Measurements from ENCODE around the gene FAM9C.
A peak's percentile ranks its signal among the peaks of the same experiment; 100 is the strongest.
"Not testable (repeated sequence)": the region's sequence is repeated elsewhere in the genome, so short reads cannot be mapped to it uniquely, and the experiment has no call there.

The FAM9C gene

DNA sequence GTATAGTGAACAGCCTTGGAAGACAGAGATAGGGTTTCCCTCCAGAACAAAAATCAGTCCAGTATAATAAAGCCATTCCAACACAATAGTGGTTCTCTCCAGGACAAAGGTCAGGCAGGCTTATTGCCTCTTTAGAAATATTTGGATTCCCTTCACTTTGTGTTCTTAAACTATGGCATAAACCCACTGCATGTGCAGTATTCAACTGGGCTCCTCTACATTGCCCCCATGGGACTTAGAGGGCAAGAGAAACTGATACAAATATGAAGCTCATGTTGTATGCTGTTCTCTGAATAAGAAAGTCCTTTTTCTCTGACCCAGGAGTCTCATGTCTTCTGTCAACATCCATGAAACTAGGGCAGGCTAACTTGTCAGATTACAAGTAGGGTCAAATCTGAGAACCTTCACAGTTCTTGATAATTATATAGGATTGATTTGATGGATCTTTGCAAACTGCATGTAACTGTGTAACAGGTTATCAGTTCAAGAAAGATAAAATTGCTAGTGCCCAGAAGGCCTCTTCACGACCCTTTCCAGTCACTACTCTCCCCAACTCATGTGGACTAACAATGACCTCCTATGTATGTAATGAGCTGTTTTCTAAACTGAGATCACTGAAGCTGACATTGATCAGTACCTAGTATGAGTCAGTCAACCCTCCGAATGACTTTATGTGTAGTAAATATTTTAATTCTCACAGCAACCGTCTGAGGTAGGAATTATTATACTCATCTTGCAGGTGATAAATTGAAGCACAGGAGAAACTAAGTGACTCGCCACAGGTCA lies 31.9 kb upstream of the FAM9C start:
- no peak for DNase-seq (ENCODE audit: low read depth)

DNA sequence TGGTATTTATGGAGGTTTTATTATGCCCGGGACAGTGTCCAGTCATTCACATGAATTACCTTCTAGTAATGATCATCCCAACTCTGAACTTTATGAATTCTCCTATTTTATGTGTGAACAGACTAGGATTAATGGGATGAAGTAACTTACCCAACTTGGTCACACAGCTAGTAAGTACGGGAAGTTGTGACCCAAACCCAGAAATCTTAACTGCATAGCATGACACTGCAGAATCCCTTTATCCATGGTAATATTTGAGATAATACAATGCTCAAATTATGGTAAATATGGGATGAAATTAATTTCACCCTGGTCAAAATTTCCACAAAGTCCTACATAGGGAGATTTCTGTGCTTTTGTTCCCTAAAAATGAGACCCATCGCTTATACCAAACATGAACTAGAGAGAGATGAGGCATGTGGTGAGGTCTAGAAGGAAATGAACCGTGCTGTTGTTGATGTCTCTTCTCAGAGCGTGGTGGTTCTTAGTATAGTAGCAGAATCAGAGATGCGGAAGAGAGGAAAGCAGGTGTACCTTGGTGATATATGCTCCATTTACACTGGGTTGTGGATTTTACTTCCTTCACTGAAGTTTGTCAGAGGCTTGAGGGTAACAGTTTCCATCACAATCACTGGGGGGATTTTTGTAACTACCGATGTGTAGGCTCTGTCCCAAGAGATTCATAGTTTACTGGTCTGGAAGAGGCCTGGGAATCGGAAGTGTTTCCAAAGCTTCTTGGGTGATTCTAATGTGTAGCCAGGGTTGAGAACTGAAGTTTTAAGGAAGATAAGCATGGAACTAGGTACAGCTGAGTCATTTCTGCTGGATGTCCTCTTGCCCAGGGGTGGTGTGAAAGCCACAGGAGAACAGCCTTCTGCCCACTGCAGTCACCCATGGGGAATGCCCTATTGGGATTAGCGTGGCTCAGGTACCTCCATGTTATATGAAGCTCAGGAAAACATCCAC lies 30.2 kb upstream of the FAM9C start:
- no peak for DNase-seq (ENCODE audit: low read depth)

DNA sequence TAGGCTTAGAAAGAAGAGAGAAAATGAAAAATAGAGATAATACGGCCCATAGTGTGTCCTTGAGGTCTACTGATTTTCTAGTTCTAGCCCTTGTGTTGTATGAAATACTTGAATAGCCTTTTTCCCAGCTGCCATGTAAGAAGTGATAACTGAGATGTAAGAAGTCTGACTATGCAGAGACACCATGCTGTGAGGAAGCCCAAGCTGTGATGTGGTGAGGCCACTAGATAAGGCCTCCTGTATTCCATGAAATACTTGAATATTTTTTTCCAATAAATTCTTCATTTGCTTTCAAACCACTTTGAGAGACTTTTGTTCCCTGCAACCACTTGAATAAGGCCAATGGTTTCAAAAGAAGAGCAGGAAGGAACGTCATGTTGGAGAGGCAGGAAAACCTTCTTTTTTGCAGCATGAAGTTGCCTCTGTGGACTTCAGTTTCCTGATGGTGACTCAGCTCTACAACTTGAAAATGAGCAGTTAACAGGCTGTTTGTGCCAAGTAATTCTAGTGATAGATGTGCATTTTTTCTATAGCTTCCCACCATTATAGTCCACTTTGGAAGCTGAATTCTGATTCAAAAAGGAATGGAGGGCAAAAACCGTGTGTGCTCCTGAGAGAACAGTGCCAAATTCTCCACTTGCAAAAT lies 25.5 kb upstream of the FAM9C start:
- no peak for DNase-seq (ENCODE audit: low read depth)

DNA sequence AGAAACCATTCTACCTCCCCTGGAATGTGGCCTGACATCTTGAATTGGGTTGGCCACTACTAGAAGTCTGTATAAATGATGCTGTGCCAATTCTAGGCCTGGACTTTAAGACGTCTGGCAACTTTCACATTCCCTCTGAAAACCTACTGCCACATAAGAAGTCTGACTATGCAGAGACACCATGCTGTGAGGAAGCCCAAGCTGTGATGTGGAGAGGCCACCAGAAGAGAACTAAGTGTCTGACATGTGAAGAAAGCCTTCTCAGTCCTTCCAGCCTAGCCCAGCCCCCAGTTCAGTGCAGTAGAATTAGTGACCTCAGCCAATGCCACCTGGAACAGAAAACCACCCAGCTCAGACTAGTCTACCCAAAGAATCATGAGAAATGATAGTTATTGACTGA lies 24.2 kb upstream of the FAM9C start:
- no peak for DNase-seq (ENCODE audit: low read depth)

DNA sequence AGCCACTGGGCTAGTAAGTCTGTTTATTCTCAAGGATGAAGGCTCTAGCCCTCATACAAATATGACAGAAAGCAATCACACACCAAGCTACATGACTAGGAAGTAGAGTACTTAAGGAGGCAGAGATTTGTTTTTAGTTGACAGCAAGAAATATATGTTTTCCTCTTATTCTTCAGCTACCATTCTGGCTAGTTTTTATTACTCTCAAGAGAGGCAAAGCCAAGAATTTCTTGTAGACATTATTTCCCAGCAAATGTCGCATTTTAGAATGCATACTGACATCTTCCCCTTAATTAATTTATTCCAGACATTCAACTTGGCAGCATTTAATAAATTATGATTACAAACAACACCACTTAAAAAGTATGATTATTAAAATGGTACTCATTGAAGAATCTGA lies 23.4 kb upstream of the FAM9C start:
- no peak for DNase-seq (ENCODE audit: low read depth)

DNA sequence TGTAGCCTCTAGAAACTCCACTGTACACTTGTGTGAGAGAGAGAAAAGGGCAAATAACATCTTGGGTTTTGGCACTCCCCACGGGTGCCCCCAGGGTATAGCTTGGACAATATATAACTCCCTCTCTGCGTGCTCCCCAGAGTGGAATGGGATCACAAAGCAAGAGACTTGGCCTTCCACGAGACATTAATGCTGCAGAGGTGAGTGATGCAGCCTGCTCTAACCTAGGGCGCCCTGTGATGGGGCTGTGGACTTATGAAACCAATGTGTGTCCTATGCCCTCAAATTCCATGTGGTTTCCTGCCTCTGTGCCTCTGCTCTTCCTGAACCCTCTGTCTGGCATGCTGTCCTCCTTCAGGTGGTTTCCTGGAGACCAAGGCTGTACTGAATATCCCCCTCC lies 22.0 kb upstream of the FAM9C start:
- no peak for DNase-seq (ENCODE audit: low read depth)

DNA sequence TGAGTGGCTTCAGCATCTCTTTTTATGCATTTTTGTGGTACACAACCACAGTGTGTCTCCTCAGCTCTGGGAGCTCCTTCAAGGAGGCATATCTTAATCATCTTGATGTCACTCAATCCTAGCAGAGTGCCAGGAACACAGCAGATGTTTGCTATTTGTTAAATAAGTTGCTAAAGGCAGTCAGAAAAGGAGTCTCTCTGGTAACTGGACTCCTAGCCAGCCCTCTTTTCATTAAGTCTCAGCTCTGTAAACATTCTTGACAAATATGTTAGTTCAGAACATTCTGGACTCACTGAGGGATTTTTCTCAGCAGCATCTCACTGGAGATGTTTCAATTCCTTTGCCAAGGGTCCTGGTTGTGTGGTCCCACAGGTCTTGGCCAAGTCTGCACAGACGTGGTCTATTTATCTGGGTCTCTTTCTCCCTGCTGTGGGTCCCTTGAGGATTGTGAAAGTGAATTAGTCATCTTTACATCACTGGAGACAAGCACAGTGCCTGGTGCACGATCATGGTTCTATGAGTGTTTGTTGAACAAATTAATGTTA lies 20.3 kb upstream of the FAM9C start:
- DNase-seq (ENCODE audit: low read depth), result no peak

DNA sequence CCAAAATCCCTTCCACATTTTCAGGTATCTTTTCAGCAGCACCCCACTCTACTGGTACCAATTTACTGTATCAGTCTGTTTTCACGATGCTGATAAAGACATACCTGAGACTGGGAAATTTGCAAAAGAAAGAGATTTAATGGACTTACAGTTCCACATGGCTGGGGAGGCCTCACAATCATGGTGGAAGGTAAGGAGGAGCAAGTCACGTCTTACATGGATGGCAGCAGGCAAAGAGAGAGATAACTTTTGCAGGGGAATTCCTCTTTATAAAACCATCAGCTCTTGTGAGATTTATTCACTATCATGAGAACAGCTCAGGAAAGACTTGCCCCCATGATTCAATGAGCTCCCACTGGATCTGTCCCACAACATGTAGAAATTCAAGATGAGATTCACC lies 18.7 kb upstream of the FAM9C start:
- DNase-seq (ENCODE audit: low read depth), result not testable (repeated sequence)

DNA sequence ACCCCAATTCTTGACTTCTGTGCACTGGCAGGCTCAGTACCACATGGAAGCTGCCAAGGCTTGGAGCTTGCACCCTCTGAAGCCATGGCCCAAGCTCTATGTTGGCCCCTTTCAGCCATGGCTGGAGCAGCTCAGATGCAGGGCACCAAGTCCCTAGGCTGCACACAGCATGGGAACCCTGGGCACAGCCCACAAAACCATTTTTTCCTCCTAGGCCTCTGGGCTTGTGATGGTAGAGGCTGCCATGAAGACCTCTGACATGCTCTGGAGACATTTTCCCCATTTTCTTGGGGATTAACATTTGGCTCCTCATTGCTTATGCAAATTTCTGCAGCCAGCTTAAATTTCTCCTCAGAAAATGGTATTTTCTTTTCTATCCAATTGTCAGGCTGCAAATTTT lies 17.9 kb upstream of the FAM9C start:
- not testable (repeated sequence) for DNase-seq (ENCODE audit: low read depth)

DNA sequence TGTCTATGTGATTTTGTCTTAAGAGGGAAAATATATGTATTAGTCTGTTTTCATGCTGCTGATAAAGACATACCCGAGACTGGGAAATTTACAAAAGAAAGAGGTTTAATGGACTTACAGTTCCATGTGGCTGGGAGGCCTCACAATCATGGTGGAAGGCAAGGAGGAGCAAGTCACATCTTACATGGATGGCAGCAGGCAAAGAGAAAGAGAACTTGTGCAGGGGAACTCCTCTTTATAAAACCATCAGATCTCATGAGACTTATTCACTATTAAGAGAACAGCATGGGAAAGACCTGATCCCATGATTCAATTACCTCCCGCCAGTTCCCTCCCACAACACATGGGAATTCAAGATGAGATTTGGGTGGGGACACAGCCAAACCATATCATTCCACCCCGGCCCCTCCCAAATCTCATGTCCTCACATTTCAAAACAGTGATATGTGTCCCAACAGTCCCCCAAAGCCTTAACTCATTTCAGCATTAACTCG lies 16.8 kb upstream of the FAM9C start:
- DNase-seq (ENCODE audit: low read depth), result not testable (repeated sequence)

DNA sequence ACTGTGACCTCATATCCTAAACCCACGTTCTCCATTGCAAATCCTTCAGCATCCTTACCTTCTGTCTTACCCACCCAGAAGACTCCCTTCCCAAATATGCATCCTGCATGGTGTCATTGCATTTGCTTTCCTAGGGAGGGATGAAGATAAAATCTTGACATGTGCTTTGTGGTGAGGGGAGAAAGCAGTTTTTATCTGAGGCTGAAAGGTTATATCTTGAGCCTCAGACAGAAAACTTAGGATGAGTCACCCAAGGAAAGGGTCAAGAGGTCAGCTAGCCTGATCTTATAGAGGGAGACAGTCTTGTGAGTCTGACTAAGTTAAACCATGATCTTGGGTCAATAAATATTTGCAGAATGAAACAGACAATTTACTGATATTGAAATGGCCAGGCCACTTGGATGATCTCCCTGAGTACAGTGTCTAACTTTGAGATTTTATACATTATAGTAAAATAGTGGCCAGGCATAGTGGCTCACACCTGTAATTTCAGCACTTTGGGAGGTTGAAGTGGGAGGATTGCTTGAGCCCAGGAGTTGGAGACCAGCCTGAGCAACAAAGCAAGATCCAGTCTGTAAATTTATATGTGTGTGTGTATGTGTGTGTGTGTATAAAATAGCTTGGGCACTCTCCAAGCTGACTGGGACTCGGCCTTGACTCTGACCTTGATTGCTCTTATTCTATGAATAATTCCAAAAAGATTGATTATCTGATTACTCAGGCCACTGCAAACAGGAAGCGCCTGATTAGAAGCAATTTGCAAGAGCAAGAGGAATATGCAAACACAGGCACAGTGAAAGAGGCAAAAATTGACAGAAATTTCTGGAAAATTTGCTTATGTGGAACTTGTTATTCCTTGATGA lies 15.4 kb upstream of the FAM9C start:
- no peak for DNase-seq (ENCODE audit: low read depth)

DNA sequence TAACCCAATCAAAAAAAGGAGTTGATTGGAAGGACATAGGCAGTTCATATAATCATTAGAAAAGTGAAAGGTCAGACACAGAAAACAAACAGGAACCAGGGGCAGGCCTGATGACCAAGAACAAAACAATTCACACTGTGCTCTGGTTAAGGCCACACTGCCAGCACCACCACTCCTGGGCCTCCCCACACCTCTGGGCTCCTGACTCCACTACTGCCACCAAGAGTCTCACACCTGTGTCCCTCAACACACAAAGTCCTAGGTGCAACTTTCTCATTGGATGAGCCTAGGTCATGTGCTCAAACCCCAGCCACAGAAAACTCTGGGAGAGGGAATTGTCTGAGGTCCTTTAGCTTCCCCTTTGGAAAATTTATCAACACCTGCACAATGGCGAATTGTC lies 11.1 kb upstream of the FAM9C start:
- DNase-seq (ENCODE audit: low read depth), result no peak

DNA sequence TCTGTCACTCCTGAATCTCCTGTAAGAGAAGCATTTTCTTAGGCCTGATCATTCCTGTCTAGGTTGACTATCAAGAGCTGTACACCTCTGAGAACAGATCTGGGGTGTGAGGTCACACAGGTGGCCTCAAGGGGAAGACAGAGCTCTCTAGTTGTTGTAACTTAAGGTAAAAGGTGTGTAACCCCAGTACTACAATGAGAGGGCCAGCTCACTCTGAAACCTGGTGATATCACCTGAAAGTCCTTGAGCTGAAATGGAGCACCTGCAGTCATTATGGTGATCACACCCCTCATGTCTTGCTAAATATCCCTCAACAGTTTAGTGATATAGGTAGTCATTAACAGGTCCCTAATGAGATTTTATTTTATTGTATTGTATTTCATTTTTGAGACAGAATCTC lies 8.8 kb upstream of the FAM9C start:
- no peak for DNase-seq (ENCODE audit: low read depth)

DNA sequence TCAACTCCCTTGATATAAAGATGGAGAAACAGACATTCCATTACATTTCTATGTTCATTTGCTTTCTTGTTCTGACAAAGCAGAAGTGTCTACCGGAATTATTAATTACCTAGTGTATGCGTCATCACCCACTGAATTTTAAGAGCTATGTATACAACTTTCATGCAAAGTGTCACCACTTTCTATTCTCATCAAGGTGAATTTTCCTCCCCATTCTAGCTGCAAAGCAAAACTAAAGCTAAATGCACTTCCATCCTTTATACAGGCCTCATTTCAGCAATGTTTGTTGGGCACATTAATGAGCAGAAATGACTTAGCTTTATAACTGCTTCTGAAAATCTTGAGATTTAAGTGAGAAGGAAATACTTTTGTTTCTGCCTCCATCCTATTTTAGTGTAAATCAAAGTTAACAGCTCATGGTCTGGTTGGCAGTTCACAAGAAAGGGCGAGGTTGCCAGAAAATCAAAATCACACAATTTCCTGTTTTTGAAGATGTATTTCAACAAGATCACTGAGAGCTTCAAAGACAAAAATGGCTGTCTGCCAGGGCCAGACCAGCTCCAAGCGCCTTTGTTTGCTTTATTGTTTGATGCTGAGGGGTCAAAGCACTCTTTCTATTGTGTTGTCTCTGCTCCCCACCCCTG lies 7.2 kb upstream of the FAM9C start:
- peak; percentile 6 for DNase-seq (ENCODE audit: low read depth)

DNA sequence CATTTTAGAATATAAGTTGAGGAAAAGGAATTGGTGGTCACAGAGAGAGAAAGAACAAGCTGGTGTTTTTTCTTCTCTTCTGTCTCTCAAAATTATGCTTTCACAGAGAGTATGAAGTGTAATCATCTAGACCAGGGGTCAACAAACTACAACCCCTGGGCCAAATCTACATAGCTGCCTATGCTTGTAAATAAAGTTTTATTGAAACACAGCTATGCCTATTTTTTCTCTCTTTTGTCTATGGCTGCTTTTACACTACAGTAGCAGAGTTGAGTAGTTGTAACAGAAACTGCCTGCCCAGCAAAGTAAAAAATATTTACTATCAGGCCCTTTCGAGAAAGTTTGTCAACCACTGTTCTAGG lies 6.7 kb upstream of the FAM9C start:
- no peak for DNase-seq (ENCODE audit: low read depth)

DNA sequence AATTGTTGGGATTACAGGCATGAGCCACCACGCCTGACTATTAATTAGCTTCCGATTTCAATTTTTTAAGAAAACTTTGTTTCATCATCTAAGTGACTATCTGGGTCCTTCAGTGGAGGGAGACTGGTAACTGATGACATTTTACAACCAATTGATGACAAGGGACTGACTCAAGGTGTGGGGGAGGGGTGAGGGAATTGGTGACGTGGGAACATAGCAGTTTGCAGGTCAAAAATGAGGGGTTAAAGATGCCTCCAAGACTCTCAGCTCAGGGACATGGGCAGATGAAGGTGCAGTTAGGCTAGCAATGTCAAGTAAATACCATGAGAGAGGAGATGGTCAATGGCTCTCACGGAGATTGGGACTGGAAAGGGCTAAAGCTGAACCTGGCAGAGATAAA lies 5.7 kb upstream of the FAM9C start:
- DNase-seq (ENCODE audit: low read depth), result no peak

DNA sequence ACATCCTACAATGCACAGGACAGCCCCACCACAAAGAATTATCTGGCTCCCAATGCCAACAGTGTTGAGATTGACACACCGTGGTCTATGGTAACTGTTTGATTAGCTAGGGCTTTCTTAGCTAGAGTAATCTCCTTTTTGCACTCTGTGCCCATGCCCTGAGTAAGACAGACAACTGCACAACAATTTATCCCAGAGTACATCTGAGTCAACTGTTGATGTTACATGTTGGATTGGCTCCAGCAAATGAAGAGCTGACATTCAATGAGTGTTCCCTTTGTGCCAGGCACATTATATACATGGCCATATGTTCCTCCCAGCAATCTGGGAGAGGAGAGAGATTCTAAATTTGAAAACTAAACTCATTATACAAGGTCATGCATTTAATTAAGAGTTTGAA lies 3.9 kb upstream of the FAM9C start:
- DNase-seq (ENCODE audit: low read depth), result no peak

DNA sequence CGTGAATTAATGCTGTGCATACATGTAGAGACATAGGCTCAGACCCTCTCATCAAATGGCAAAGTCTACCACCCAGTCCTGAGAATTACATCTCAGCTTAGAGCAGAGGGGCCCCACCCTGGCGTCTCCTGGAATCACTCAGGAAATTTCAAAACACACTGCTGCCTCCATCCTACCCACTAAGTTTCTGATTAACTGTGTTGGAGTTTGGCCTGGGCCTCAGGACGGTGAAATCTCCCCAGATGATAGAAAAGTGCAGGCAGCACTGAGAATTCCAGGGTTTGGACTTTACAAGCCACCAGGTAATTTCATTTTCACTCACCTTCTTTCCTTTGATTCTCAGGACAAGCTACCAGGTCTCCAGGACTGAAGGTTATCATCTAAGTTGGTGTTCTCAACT lies 3.3 kb upstream of the FAM9C start:
- no peak for DNase-seq (ENCODE audit: low read depth)

DNA sequence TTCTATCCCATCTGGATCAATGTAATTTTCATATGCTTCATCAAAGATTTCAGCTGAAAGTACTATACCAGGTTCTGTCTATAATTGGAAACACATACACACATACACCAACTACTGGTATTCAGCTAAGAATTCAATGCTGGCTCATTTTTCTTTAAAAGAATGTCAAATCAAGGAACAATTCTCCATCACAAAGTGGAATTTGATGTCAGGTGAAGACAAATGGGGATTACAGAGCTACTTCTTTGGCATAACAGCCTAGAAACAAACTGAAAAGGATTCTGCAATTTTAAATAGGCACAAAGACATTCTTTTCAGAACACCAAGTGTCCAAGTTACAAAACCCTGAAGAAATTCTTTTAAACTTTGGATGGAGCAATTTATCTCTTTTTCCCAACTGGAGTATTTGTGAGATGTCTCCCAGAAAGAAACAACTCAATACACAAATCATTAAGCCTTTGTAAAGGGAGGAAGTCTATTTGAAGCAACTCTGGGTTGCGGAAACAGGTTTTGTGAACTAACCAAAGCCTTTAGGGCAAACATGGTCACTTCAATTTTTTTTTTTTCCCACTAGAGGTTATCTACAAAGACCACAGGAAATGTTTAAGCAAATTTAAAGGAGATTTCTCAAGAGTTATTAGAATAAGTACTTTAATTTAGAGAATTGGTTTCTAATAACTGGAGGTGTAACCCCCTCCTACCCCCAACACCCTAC lies 1.9 kb upstream of the FAM9C start:
- DNase-seq (ENCODE audit: low read depth), result no peak

DNA sequence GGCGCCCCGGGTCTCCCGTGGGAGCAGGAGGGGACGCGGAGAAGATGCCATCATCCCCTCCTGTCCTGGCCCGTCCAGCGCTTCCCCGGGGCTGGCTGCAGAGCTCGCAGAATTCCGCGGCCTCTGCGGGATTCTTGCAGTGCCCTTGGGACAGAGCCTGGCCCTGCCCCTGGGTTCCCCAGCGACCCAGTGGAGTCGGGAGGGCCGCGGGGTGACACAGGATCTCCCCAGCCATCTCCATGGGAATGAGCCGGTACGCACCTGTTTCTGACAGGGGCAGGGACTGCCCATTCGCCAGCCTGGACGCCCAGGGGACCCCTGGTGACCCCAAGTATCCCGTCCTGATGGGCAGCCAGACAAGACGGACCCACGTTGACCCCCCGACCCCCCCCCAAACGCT lies 482 bp downstream of the FAM9C start:
- DNase-seq (ENCODE audit: low read depth), result no peak

Measured in activated T-cell treated with anti-CD3 and anti-CD28 coated beads for 1 hour (primary cell).